ENCODE results near the gene COL15A1.

COL15A1 gene

GRCh38 chr9:98962181-98962560, 18.5 kb downstream of the COL15A1 start:
- Histone ChIP-seq H3K36me3 (replicated peaks) (no peaks in the 10 kb centered on the region), H3K4me1 (no peaks in the 10 kb centered on the region), H3K9me3 (no peaks in the 10 kb centered on the region), H3K27me3 (ENCODE audit: low read depth) (0 out of 2 replicates have a peak, but pooled peaks cover 5% of the 10 kb centered on the region), H3K4me3 (no peak overlapping the region)
- in situ Hi-C loops (cut with MboI; ENCODE audit: low sequenced_read_pairs) = no loop called here
- no peak for DNase-seq (ENCODE audit: low spot score in 2 of 2)

GRCh38 chr9:98962861-98963260, 19.2 kb downstream of the COL15A1 start:
- no peaks in the 10 kb centered on the region for H3K4me1 ChIP-seq
- no peak for DNase-seq (ENCODE audit: low spot score in 2 of 2)
- no peaks in the 10 kb centered on the region for H3K9me3 ChIP-seq
- 0 out of 2 replicates have a peak, but pooled peaks cover 5% of the 10 kb centered on the region for H3K27me3 ChIP-seq (ENCODE audit: low read depth)
- no peak overlapping the region for H3K4me3 ChIP-seq
- H3K36me3 ChIP-seq (replicated peaks) = no peaks in the 10 kb centered on the region
- in situ Hi-C loops (cut with MboI; ENCODE audit: low sequenced_read_pairs) = no loop called here

GRCh38 chr9:98964201-98964600, 20.5 kb downstream of the COL15A1 start:
- no peak for DNase-seq (ENCODE audit: low spot score in 2 of 2)
- H3K9me3 ChIP-seq = no peaks in the 10 kb centered on the region
- 0 out of 2 replicates have a peak, but pooled peaks cover 5% of the 10 kb centered on the region for H3K27me3 ChIP-seq (ENCODE audit: low read depth)
- no peaks in the 10 kb centered on the region for H3K36me3 ChIP-seq (replicated peaks)
- in situ Hi-C loops (cut with MboI; ENCODE audit: low sequenced_read_pairs) = no loop called here
- no peak overlapping the region for H3K4me3 ChIP-seq
- no peaks in the 10 kb centered on the region for H3K4me1 ChIP-seq

GRCh38 chr9:98964911-98965336, 21.2 kb downstream of the COL15A1 start:
- no peak for DNase-seq (ENCODE audit: low spot score in 2 of 2)
- Histone ChIP-seq H3K9me3 (no peaks in the 10 kb centered on the region), H3K4me3 (no peak overlapping the region), H3K4me1 (no peaks in the 10 kb centered on the region), H3K27me3 (ENCODE audit: low read depth) (peaks cover 5% of the 10 kb centered on the region; the same call in 1 of the 2 replicates), H3K36me3 (replicated peaks) (no peaks in the 10 kb centered on the region)
- in situ Hi-C loops (cut with MboI; ENCODE audit: low sequenced_read_pairs) = no loop called here

GRCh38 chr9:98966676-98967075, 23.0 kb downstream of the COL15A1 start:
- in situ Hi-C loops (cut with MboI; ENCODE audit: low sequenced_read_pairs) = no loop called here
- no peak for DNase-seq (ENCODE audit: low spot score in 2 of 2)
- Histone ChIP-seq H3K4me1 (no peaks in the 10 kb centered on the region), H3K9me3 (no peaks in the 10 kb centered on the region), H3K4me3 (no peak overlapping the region), H3K36me3 (replicated peaks) (no peaks in the 10 kb centered on the region), H3K27me3 (ENCODE audit: low read depth) (peaks cover 1% of the 10 kb centered on the region; the same call in 1 of the 2 replicates)

- Histone ChIP-seq H3K4me3 (no peak overlapping the region), H3K9me3 (no peaks in the 10 kb centered on the region), H3K36me3 (replicated peaks) (no peaks in the 10 kb centered on the region), H3K4me1 (no peaks in the 10 kb centered on the region), H3K27me3 (ENCODE audit: low read depth) (peaks cover 2% of the 10 kb centered on the region; the same call in 1 of the 2 replicates)
- in situ Hi-C loops (cut with MboI; ENCODE audit: low sequenced_read_pairs) = no loop called here
- no peak for DNase-seq (ENCODE audit: low spot score in 2 of 2)
Measured at GRCh38 chr9:98967257-98967656, 23.6 kb downstream of the COL15A1 start.

- peaks cover 6% of the 10 kb centered on the region for H3K27me3 ChIP-seq (ENCODE audit: low read depth)
- DNase-seq (ENCODE audit: low spot score in 2 of 2) = no peak
- no peaks in the 10 kb centered on the region for H3K36me3 ChIP-seq (replicated peaks)
- in situ Hi-C loops (cut with MboI; ENCODE audit: low sequenced_read_pairs) = no loop called here
- no peaks in the 10 kb centered on the region for H3K9me3 ChIP-seq
- no peaks in the 10 kb centered on the region for H3K4me1 ChIP-seq
- H3K4me3 ChIP-seq = no peak overlapping the region
Measured at GRCh38 chr9:98967680-98968079, 24.0 kb downstream of the COL15A1 start.

GRCh38 chr9:98968601-98969337, 25.1 kb downstream of the COL15A1 start:
- no peaks in the 10 kb centered on the region for H3K4me1 ChIP-seq
- H3K9me3 ChIP-seq = no peaks in the 10 kb centered on the region
- in situ Hi-C loops (cut with MboI; ENCODE audit: low sequenced_read_pairs) = no loop called here
- H3K27me3 ChIP-seq (ENCODE audit: low read depth) = peaks cover 14% of the 10 kb centered on the region
- no peak for DNase-seq (ENCODE audit: low spot score in 2 of 2)
- no peak overlapping the region for H3K4me3 ChIP-seq
- H3K36me3 ChIP-seq (replicated peaks) = no peaks in the 10 kb centered on the region

- Histone ChIP-seq H3K27me3 (ENCODE audit: low read depth) (peaks cover 18% of the 10 kb centered on the region), H3K9me3 (no peaks in the 10 kb centered on the region), H3K4me1 (no peaks in the 10 kb centered on the region), H3K4me3 (no peak overlapping the region), H3K36me3 (replicated peaks) (no peaks in the 10 kb centered on the region)
- DNase-seq (ENCODE audit: low spot score in 2 of 2) = no peak
- in situ Hi-C loops (cut with MboI; ENCODE audit: low sequenced_read_pairs) = no loop called here
Measured at GRCh38 chr9:98970532-98971041, 26.9 kb downstream of the COL15A1 start.

GRCh38 chr9:98971168-98971914, 27.6 kb downstream of the COL15A1 start:
- no peaks in the 10 kb centered on the region for H3K4me1 ChIP-seq
- H3K4me3 ChIP-seq = no peak overlapping the region
- H3K9me3 ChIP-seq = no peaks in the 10 kb centered on the region
- H3K27me3 ChIP-seq (ENCODE audit: low read depth) = peaks cover 25% of the 10 kb centered on the region
- H3K36me3 ChIP-seq (replicated peaks) = no peaks in the 10 kb centered on the region
- DNase-seq (ENCODE audit: low spot score in 2 of 2) = no peak
- in situ Hi-C loops (cut with MboI; ENCODE audit: low sequenced_read_pairs) = no loop called here

GRCh38 chr9:98971915-98972223, 28.2 kb downstream of the COL15A1 start:
- no peaks in the 10 kb centered on the region for H3K36me3 ChIP-seq (replicated peaks)
- peaks cover 28% of the 10 kb centered on the region for H3K27me3 ChIP-seq (ENCODE audit: low read depth)
- H3K9me3 ChIP-seq = no peaks in the 10 kb centered on the region
- no peak overlapping the region for H3K4me3 ChIP-seq
- in situ Hi-C loops (cut with MboI; ENCODE audit: low sequenced_read_pairs) = no loop called here
- DNase-seq (ENCODE audit: low spot score in 2 of 2) = no peak
- no peaks in the 10 kb centered on the region for H3K4me1 ChIP-seq

GRCh38 chr9:98972716-98973115, 29.0 kb downstream of the COL15A1 start:
- no peaks in the 10 kb centered on the region for H3K4me1 ChIP-seq
- in situ Hi-C loops (cut with MboI; ENCODE audit: low sequenced_read_pairs) = no loop called here
- no peak overlapping the region for H3K4me3 ChIP-seq
- DNase-seq (ENCODE audit: low spot score in 2 of 2) = no peak
- no peaks in the 10 kb centered on the region for H3K9me3 ChIP-seq
- no peaks in the 10 kb centered on the region for H3K36me3 ChIP-seq (replicated peaks)
- H3K27me3 ChIP-seq (ENCODE audit: low read depth) = peaks cover 28% of the 10 kb centered on the region

- DNase-seq (ENCODE audit: low spot score in 2 of 2) = no peak
- no peaks in the 10 kb centered on the region for H3K9me3 ChIP-seq
- peaks cover 28% of the 10 kb centered on the region for H3K27me3 ChIP-seq (ENCODE audit: low read depth)
- in situ Hi-C loops (cut with MboI; ENCODE audit: low sequenced_read_pairs) = no loop called here
- H3K4me1 ChIP-seq = no peaks in the 10 kb centered on the region; the same call in 1 of the 2 replicates
- H3K36me3 ChIP-seq (replicated peaks) = no peaks in the 10 kb centered on the region
- no peak overlapping the region for H3K4me3 ChIP-seq
Measured at GRCh38 chr9:98973171-98973570, 29.5 kb downstream of the COL15A1 start.

GRCh38 chr9:98973576-98973975, 29.9 kb downstream of the COL15A1 start:
- Histone ChIP-seq H3K4me3 (no peak overlapping the region), H3K36me3 (replicated peaks) (no peaks in the 10 kb centered on the region), H3K4me1 (no peaks in the 10 kb centered on the region; the same call in 1 of the 2 replicates), H3K9me3 (no peaks in the 10 kb centered on the region), H3K27me3 (ENCODE audit: low read depth) (peaks cover 28% of the 10 kb centered on the region)
- DNase-seq (ENCODE audit: low spot score in 2 of 2) = no peak
- in situ Hi-C loops (cut with MboI; ENCODE audit: low sequenced_read_pairs) = no loop called here
